OCI-LY7 (cell line): ENCODE data around the gene CPLX3. TPM values are rescaled to one million over a fixed set of nuclear protein-coding genes. Genes with fewer than 3 reads are reported as not detected.

Experiments used
- BruUV-seq: library from RNA; stranded (reverse); fragments of 400-500 nt; replicated peaks from 2 replicates; lab custom pipeline; 2021; lab: Mats Ljungman, UMichigan
- CTCF ChIA-PET: fragments of 300-600 bp; sonication (Branson Sonifier 250); formaldehyde crosslinking; loops from one replicate; lab custom pipeline; 2022; ENCODE audit warnings: antibody characterized with exemption; ENCODE audit not compliant: unreplicated experiment; lab: Charles Lee
- POLR2A ChIA-PET: fragments of 300-600 bp; sonication (Branson Sonifier 250); formaldehyde crosslinking; loops from one replicate; lab custom pipeline; 2022; ENCODE audit warnings: antibody characterized with exemption; lab: Charles Lee
- DNase-seq: peaks from one replicate; pipeline ENCODE4 v3.0.0-alpha.2; 2015; ENCODE audit warnings: low spot score
- H2AFZ ChIP-seq: fragments of 200-600 bp; sonication (generic), shearing (Covaris generic); 2 replicates; pipeline ENCODE4 v1.6.1; 2014; ENCODE audit warnings: mild to moderate bottlenecking, antibody characterized with exemption, low read length, moderate library complexity
- H3K27ac ChIP-seq: fragments of 200-600 bp; sonication (generic); 2 replicates; pipeline ENCODE4 v1.5.1; 2014; ENCODE audit warnings: mixed run types, low read depth, mild to moderate bottlenecking, moderate library complexity, low read length, inconsistent platforms; ENCODE audit not compliant: poor library complexity, severe bottlenecking
- H3K36me3 ChIP-seq: fragments of 200-600 bp; sonication (generic); 2 replicates; pipeline ENCODE4 v1.6.1; 2014; ENCODE audit warnings: mild to moderate bottlenecking, antibody characterized with exemption, low read length, moderate library complexity, mixed read lengths; ENCODE audit not compliant: insufficient read depth
- H3K4me1 ChIP-seq: fragments of 200-600 bp; sonication (generic); 2 replicates; pipeline ENCODE4 v1.5.1; 2014; ENCODE audit warnings: mild to moderate bottlenecking, low read length; ENCODE audit not compliant: insufficient read depth, poor library complexity, severe bottlenecking
- H3K4me2 ChIP-seq: fragments of 200-600 bp; sonication (generic); 2 replicates; pipeline ENCODE4 v1.6.1; 2014; ENCODE audit warnings: mild to moderate bottlenecking, low read length
- H3K4me3 ChIP-seq: fragments of 200-600 bp; sonication (generic); 2 replicates; pipeline ENCODE4 v1.5.1; 2014; ENCODE audit warnings: mild to moderate bottlenecking, low read depth, low read length; ENCODE audit not compliant: poor library complexity, severe bottlenecking
- H3K79me2 ChIP-seq: fragments of 200-600 bp; sonication (generic); 2 replicates; pipeline ENCODE4 v1.6.1; 2016; ENCODE audit warnings: low read depth, mild to moderate bottlenecking, low read length, moderate library complexity, mixed read lengths; ENCODE audit not compliant: insufficient read depth
- H3K9me2 ChIP-seq: fragments of 200-600 bp; sonication (generic); 2 replicates; pipeline ENCODE4 v1.6.1; 2016; ENCODE audit warnings: mild to moderate bottlenecking, low read length, mixed read lengths; ENCODE audit not compliant: insufficient read depth
- H3K9me3 ChIP-seq: fragments of 200-600 bp; sonication (generic); 2 replicates; pipeline ENCODE4 v1.6.1; 2014; ENCODE audit warnings: mild to moderate bottlenecking, mixed run types, low read length, mixed read lengths
- H4K20me1 ChIP-seq: fragments of 200-600 bp; sonication (generic); 2 replicates; pipeline ENCODE4 v1.6.1; 2014; ENCODE audit warnings: mild to moderate bottlenecking, antibody characterized with exemption, low read length, moderate library complexity, mixed read lengths; ENCODE audit not compliant: insufficient read depth
- EZH2phosphoT487 ChIP-seq: fragments of 200-600 bp; sonication (generic); IDR thresholded peaks from 2 replicates; pipeline ENCODE4 v1.6.1; 2018; ENCODE audit warnings: low read depth, borderline replicate concordance, mild to moderate bottlenecking, mixed run types, antibody characterized with exemption, low read length, moderate library complexity, mixed read lengths
- intact Hi-C: fragments of 100-400 bp; cut with micrococcal nuclease; formaldehyde crosslinking; loops from one replicate; pipeline ENCODE4 v1.10.0; 2022; ENCODE audit not compliant: unreplicated experiment
- total RNA-seq, 2 experiments: library from RNA; depleted of rRNA in 1 of 2; stranded (reverse); fragments of >200 nt in 1 of 2; shearing (Covaris generic) in 1 of 2; gene quantifications; 2 replicates each; pipeline ENCODE4 v1.2.3, GENCODE V29; 2014 to 2022
- TF ChIP-seq, protein P1 (sequence below): fragments of 200-600 bp; sonication (generic); conservative IDR thresholded peaks from 2 replicates; pipeline ENCODE4 v1.5.1; 2014; ENCODE audit warnings: mild to moderate bottlenecking, antibody characterized with exemption, low read length, moderate library complexity, mixed read lengths

Gene CPLX3
- total RNA-seq, 2 experiments from 2014 or later, result 0.35 to 1.5 TPM

DNA sequence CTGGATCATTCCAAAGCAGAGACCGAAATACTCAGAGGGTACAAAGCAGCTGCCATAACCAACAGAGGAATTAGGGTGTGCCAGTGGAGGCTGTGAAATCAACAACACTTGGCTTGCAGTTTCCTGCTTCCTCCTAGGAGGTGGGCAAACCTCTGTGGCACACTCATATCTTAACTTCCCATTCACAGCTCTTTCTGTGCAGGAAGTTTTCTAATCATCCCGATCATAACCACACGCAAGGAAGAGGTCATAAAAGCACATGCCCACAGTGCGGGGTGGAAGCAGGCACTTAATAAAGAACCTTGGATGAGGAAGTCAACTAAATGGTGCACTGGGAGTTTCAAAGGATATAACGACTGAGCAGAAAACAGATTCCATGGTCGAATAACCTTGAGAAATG, 41.6 kb downstream of the CPLX3 start:
- no peak for TF ChIP-seq EZH2phosphoT487
- Histone ChIP-seq H3K27ac (no peak overlapping the region), H2AFZ (no peak overlapping the region), H3K36me3 (peaks cover 39% of the 10 kb centered on the region), H3K79me2 (peaks cover 65% of the 10 kb centered on the region), H3K4me3 (no peak overlapping the region), H3K9me3 (peaks cover 16% of the 10 kb centered on the region), H4K20me1 (peaks cover 5% of the 10 kb centered on the region), H3K4me2 (no peak overlapping the region), H3K9me2 (no peaks in the 10 kb centered on the region), H3K4me1 (peaks cover 32% of the 10 kb centered on the region)
- BruUV-seq, result no TSS peak
- CTCF ChIA-PET, result no interaction called here
- POLR2A ChIA-PET, result no interaction called here
- intact Hi-C loops, result no loop called here
- DNase-seq, result no peak

DNA sequence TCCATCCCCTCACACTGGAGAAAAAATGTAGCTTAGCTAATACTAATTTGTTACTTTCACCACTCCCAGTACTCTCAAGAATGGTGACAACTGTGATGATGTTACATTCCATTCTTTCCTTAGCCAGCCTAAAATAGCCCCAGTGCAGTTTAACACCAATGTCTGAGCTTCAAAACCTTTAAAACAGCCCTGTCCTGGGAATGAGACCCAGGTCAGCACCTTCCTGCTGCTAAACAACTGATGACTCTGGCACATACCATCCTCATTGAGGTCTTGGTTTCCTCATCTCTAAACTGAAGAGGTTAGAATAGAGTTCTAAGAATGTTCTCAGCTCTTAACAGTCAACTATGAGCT, 42.9 kb downstream of the CPLX3 start:
- Histone ChIP-seq H3K4me1 (peaks cover 38% of the 10 kb centered on the region), H3K27ac (peak overlapping the region; percentile 60), H3K36me3 (peaks cover 37% of the 10 kb centered on the region), H4K20me1 (peaks cover 5% of the 10 kb centered on the region), H2AFZ (no peak overlapping the region), H3K79me2 (peaks cover 65% of the 10 kb centered on the region), H3K4me2 (peak overlapping the region; percentile 67), H3K9me3 (peaks cover 16% of the 10 kb centered on the region), H3K4me3 (no peak overlapping the region), H3K9me2 (no peaks in the 10 kb centered on the region)
- TF ChIP-seq EZH2phosphoT487, result no peak
- TF ChIP-seq, protein P1, sequence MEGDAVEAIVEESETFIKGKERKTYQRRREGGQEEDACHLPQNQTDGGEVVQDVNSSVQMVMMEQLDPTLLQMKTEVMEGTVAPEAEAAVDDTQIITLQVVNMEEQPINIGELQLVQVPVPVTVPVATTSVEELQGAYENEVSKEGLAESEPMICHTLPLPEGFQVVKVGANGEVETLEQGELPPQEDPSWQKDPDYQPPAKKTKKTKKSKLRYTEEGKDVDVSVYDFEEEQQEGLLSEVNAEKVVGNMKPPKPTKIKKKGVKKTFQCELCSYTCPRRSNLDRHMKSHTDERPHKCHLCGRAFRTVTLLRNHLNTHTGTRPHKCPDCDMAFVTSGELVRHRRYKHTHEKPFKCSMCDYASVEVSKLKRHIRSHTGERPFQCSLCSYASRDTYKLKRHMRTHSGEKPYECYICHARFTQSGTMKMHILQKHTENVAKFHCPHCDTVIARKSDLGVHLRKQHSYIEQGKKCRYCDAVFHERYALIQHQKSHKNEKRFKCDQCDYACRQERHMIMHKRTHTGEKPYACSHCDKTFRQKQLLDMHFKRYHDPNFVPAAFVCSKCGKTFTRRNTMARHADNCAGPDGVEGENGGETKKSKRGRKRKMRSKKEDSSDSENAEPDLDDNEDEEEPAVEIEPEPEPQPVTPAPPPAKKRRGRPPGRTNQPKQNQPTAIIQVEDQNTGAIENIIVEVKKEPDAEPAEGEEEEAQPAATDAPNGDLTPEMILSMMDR, result no peak
- intact Hi-C loops, result no loop called here
- no peak for DNase-seq
- ChIA-PET CTCF (interaction anchor here (0.6 to 1.1 kb wide), 6 partner anchors 13 to 456 kb away, joined by 3 to 6 read pairs (median 4); no protein-coding TSS in a partner anchor), POLR2A (interaction anchor here (0.5 to 2.5 kb wide), 11 partner anchors 11 to 639 kb away, joined by 3 to 21 read pairs (median 4); no protein-coding TSS in a partner anchor)
- no TSS peak for BruUV-seq

DNA sequence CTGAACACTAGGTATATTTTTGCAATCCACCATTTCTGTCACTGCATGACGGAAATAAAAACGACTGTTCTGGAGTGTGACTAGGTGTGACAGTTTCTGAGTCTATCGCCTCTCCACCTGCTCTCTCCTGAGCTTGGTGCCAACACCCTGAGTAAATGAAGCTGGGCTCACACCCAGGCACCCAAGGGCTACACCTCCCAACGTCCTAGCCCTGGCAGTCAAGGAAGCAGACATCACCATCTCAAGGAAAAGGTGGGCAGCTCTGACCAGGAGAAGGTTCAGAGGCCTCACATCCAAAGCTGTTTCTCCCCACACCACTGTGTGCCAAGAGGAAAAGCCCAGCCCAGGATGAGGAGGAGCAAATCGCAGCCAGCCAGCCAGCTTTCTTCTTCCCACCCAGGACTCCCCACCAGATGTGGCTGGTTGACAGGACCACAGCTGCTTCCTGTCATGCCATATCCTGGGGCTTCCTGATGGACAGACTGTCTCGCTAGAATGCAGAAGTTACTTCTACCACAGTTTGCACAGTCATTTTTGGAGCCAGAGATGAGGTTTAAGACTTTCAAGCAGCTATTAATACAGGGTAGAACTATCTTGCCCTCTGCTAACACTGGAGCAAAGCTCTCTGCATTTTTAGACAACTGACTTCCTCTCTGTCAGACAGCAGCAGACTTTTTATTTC, 43.4 kb downstream of the CPLX3 start:
- peaks cover 38% of the 10 kb centered on the region for H3K4me1 ChIP-seq
- peaks cover 34% of the 10 kb centered on the region for H3K36me3 ChIP-seq
- POLR2A ChIA-PET, result interaction anchor here (0.6 to 2.5 kb wide), 12 partner anchors 11 to 638 kb away, joined by 3 to 21 read pairs (median 4); no protein-coding TSS in a partner anchor
- H2AFZ ChIP-seq, result no peak overlapping the region
- DNase-seq, result peak; percentile 76
- intact Hi-C loops, result no loop called here
- TF ChIP-seq, protein P1, result no peak
- TF ChIP-seq EZH2phosphoT487, result no peak
- H3K4me3 ChIP-seq, result peak overlapping the region; percentile 38
- peaks cover 65% of the 10 kb centered on the region for H3K79me2 ChIP-seq
- peaks cover 5% of the 10 kb centered on the region for H4K20me1 ChIP-seq
- H3K9me3 ChIP-seq, result peaks cover 16% of the 10 kb centered on the region
- CTCF ChIA-PET, result interaction anchor here (0.6 to 1.1 kb wide), 8 partner anchors 11 to 457 kb away, joined by 3 to 6 read pairs (median 4); no protein-coding TSS in a partner anchor
- H3K4me2 ChIP-seq, result peak overlapping the region; percentile 67
- no TSS peak for BruUV-seq
- no peaks in the 10 kb centered on the region for H3K9me2 ChIP-seq
- peak overlapping the region; percentile 60 for H3K27ac ChIP-seq
